Nephron progenitor cell (in vitro differentiated cells): Measurements from ENCODE around the gene OR5A1.

ENCODE experiments used
- DNase-seq: peaks from one replicate; pipeline ENCODE4 v3.0.0; 2021
- H3K27ac Mint-ChIP-seq: 2 replicates; pipeline ENCODE4 v1.8.0; 2021; ENCODE audit warnings: mild to moderate bottlenecking, moderate library complexity, mixed read lengths
- H3K27me3 Mint-ChIP-seq: 2 replicates; pipeline ENCODE4 v1.8.0; 2021; ENCODE audit warnings: mild to moderate bottlenecking, low read depth, mixed read lengths; ENCODE audit not compliant: poor library complexity
- H3K36me3 Mint-ChIP-seq: 2 replicates; pipeline ENCODE4 v1.8.0; 2021; ENCODE audit warnings: low read depth, mixed read lengths
- H3K4me1 Mint-ChIP-seq: 2 replicates; pipeline ENCODE4 v1.8.0; 2021; ENCODE audit warnings: mixed read lengths
- H3K4me3 Mint-ChIP-seq: 2 replicates; pipeline ENCODE4 v1.8.0; 2021; ENCODE audit warnings: mild to moderate bottlenecking, moderate library complexity, mixed read lengths
- H3K9me3 Mint-ChIP-seq: 2 replicates; pipeline ENCODE4 v1.8.0; 2021; ENCODE audit warnings: mild to moderate bottlenecking, moderate library complexity, mixed read lengths
- CTCF ChIP-seq: fragments of 200-600 bp; sonication (generic); IDR thresholded peaks from 2 replicates; pipeline ENCODE4 v1.5.0; 2021; ENCODE audit warnings: antibody characterized with exemption

The OR5A1 gene

GRCh38 chr11:59436169-59436568, at the start of gene OR5A1:
Gene OR5A1, plus strand, starts transcription at chr11:59436469. Its CDS starts 6,700 bp downstream, at chr11:59443169.
- H3K27me3 Mint-ChIP-seq: peaks cover 2% of the 10 kb centered on the region
- no peak for TF ChIP-seq CTCF
- DNase-seq: no peak
- no peaks in the 10 kb centered on the region for H3K36me3 Mint-ChIP-seq
- H3K4me1 Mint-ChIP-seq: no peaks in the 10 kb centered on the region
- H3K9me3 Mint-ChIP-seq: no peaks in the 10 kb centered on the region
- H3K4me3 Mint-ChIP-seq: no peak within 1 kb of the TSS
- H3K27ac Mint-ChIP-seq: no peak within 1 kb of the TSS

GRCh38 chr11:59394186-59394585, 42.1 kb upstream of the OR5A1 start:
- Mint-ChIP-seq H3K4me1 (no peaks in the 10 kb centered on the region), H3K9me3 (peaks cover 4% of the 10 kb centered on the region), H3K27me3 (peaks cover 5% of the 10 kb centered on the region), H3K36me3 (no peaks in the 10 kb centered on the region), H3K4me3 (no peak overlapping the region), H3K27ac (no peak overlapping the region)
- no peak for DNase-seq
- TF ChIP-seq CTCF: no peak

GRCh38 chr11:59400461-59401261, 35.6 kb upstream of the OR5A1 start:
- peaks cover 27% of the 10 kb centered on the region for H3K9me3 Mint-ChIP-seq
- H3K4me1 Mint-ChIP-seq: no peaks in the 10 kb centered on the region

GRCh38 chr11:59401262-59401552, 35.1 kb upstream of the OR5A1 start:
- no peak for TF ChIP-seq CTCF
- no peak for DNase-seq
- Mint-ChIP-seq H3K4me3 (no peak overlapping the region), H3K27me3 (no peaks in the 10 kb centered on the region), H3K27ac (no peak overlapping the region), H3K36me3 (no peaks in the 10 kb centered on the region), H3K4me1 (no peaks in the 10 kb centered on the region), H3K9me3 (peaks cover 32% of the 10 kb centered on the region)

More at GRCh38 chr11:59400461-59401261, 35.6 kb upstream of the OR5A1 start:
- no peak for DNase-seq
- H3K4me3 Mint-ChIP-seq: no peak overlapping the region
- no peaks in the 10 kb centered on the region for H3K27me3 Mint-ChIP-seq
- H3K27ac Mint-ChIP-seq: no peak overlapping the region
- no peaks in the 10 kb centered on the region for H3K36me3 Mint-ChIP-seq
- no peak for TF ChIP-seq CTCF

GRCh38 chr11:59403546-59403945, 32.7 kb upstream of the OR5A1 start:
- Mint-ChIP-seq H3K27ac (no peak overlapping the region), H3K36me3 (no peaks in the 10 kb centered on the region), H3K27me3 (no peaks in the 10 kb centered on the region), H3K9me3 (peaks cover 43% of the 10 kb centered on the region), H3K4me1 (no peaks in the 10 kb centered on the region), H3K4me3 (no peak overlapping the region)
- no peak for TF ChIP-seq CTCF
- DNase-seq: no peak

- DNase-seq: no peak
- H3K27me3 Mint-ChIP-seq: peaks cover 4% of the 10 kb centered on the region
- no peaks in the 10 kb centered on the region for H3K36me3 Mint-ChIP-seq
- TF ChIP-seq CTCF: no peak
- H3K27ac Mint-ChIP-seq: no peak overlapping the region
- H3K4me3 Mint-ChIP-seq: no peak overlapping the region
- peaks cover 20% of the 10 kb centered on the region for H3K9me3 Mint-ChIP-seq
- H3K4me1 Mint-ChIP-seq: peaks cover 5% of the 10 kb centered on the region
Measured at GRCh38 chr11:59413646-59414045, 22.6 kb upstream of the OR5A1 start.
